ENCODE measurements around the gene DCDC2B.

The DCDC2B gene

GRCh38 chr1:32215629-32216480 lies 7.0 kb downstream of the DCDC2B start:
- TF ChIP-seq, protein P1, sequence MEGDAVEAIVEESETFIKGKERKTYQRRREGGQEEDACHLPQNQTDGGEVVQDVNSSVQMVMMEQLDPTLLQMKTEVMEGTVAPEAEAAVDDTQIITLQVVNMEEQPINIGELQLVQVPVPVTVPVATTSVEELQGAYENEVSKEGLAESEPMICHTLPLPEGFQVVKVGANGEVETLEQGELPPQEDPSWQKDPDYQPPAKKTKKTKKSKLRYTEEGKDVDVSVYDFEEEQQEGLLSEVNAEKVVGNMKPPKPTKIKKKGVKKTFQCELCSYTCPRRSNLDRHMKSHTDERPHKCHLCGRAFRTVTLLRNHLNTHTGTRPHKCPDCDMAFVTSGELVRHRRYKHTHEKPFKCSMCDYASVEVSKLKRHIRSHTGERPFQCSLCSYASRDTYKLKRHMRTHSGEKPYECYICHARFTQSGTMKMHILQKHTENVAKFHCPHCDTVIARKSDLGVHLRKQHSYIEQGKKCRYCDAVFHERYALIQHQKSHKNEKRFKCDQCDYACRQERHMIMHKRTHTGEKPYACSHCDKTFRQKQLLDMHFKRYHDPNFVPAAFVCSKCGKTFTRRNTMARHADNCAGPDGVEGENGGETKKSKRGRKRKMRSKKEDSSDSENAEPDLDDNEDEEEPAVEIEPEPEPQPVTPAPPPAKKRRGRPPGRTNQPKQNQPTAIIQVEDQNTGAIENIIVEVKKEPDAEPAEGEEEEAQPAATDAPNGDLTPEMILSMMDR (IDR thresholded peaks at IDR 0.05; ENCODE audit: insufficient read depth, low read depth, low read length, missing control alignments) = peak; percentile 79
- no peak overlapping the region for H3K4me3 ChIP-seq (ENCODE audit: low read depth, low read length)
- peak; percentile 69 for DNase-seq (ENCODE audit: low read depth)

DNA sequence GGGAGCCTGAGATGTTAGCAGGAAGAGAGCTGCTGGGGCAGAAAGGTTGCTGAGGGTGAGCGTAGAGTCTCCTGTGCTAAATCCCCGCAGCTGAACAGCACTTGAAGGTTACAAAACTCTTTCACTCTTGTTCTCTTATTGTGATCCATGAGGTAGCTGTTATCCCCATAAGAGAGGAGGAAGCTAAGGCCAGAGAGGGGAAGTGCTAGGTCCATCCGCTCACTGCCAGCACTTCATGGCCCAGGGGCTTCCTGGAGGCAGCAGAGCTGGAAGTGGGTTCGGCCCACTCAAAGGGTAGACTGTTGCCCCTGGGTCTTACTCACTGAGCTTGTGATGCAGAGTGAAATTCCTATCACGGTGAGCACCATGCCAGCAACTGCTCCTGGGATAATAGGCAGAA lies 7.7 kb downstream of the DCDC2B start:
- DNase-seq (ENCODE audit: low read depth) = no peak
- H3K4me3 ChIP-seq (ENCODE audit: low read depth, low read length) = no peak overlapping the region
- TF ChIP-seq, protein P1 (IDR thresholded peaks at IDR 0.05; ENCODE audit: insufficient read depth, low read depth, low read length, missing control alignments) = no peak

- TF ChIP-seq, protein P1 (IDR thresholded peaks at IDR 0.05; ENCODE audit: insufficient read depth, low read depth, low read length, missing control alignments) = no peak
- no peak overlapping the region for H3K4me3 ChIP-seq (ENCODE audit: low read depth, low read length)
- no peak for DNase-seq (ENCODE audit: low read depth)
Observed at GRCh38 chr1:32219022-32219421, 10.1 kb downstream of the DCDC2B start.

DNA sequence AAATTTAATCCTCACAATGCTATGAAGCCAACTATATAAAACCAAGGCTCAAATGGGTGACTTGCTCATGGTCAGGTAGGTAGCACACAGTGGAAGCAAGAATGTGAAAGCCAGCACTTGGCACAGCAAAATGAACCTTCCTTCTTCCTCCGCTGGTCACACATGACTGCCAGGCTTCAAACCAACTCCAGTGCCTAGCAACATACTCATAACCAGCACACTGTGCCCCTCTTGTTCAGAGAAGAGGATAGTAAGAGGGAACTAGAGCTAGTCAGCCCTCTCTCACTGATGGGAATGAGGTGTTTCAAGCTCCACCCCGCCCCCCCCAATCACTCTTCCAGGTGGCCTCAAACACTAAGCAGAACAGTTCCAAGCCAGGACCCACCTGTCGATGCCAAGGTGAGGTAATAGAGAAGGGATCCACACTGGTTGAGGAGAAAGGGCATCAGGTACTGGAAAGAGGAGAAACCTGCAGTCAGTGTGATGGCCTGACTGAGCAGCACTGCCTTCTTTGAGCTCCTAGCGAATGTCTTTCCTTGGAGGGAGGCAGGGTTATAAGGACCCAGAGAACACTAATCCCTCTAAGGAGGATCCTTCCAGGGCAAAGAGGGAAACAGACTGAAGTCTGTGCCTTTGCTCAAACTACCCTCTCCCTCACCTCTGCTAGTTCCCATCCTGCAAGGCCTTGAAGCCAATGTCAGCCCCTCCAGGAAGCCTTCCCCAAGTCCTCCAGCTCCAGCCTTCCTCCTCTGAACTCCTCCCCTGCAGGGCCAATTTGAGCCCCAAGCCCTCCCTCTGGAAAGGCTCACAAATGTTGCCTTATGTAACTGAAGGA lies 12.1 kb downstream of the DCDC2B start:
- peak overlapping the region; percentile 89 for H3K4me3 ChIP-seq (ENCODE audit: low read depth, low read length)
- TF ChIP-seq, protein P1 (IDR thresholded peaks at IDR 0.05; ENCODE audit: insufficient read depth, low read depth, low read length, missing control alignments) = no peak
- peak; percentile 49 for DNase-seq (ENCODE audit: low read depth)

- H3K4me3 ChIP-seq (ENCODE audit: low read depth, low read length) = peak overlapping the region; percentile 89
- TF ChIP-seq, protein P1 (IDR thresholded peaks at IDR 0.05; ENCODE audit: insufficient read depth, low read depth, low read length, missing control alignments) = no peak
- no peak for DNase-seq (ENCODE audit: low read depth)
Observed at GRCh38 chr1:32221581-32221979, 12.7 kb downstream of the DCDC2B start.

- TF ChIP-seq, protein P1 (IDR thresholded peaks at IDR 0.05; ENCODE audit: insufficient read depth, low read depth, low read length, missing control alignments) = no peak
- DNase-seq (ENCODE audit: low read depth) = peak; percentile 91
- peak within 1 kb of the TSS; percentile 89 for H3K4me3 ChIP-seq (ENCODE audit: low read depth, low read length)
Observed at GRCh38 chr1:32221980-32222755, 13.3 kb downstream of the DCDC2B start, which contains the start of the genes EIF3I and TMEM234. TSS of gene EIF3I (plus strand) at chr1:32222407. CDS start at chr1:32222442, 35 bp downstream. TSS of gene TMEM234 (minus strand) at chr1:32222353. CDS start at chr1:32222322, 31 bp downstream.
